Stomach (tissue), 9 donors: Measurements from ENCODE around the gene SLC35F3. TPM values are rescaled to one million over a fixed set of nuclear protein-coding genes. Genes with fewer than 3 reads are reported as not detected.
A peak's percentile ranks its signal among the peaks of the same experiment; 100 is the strongest.

Experiments used
- DNase-seq, 2 donors: peaks; one replicate each; pipeline versions ENCODE4 v3.0.0 to v3.0.0-alpha.2; 2013 to 2019
- H3K27ac ChIP-seq, 5 donors: fragments of 200-600 bp in 4 of 5; sonication (generic) in 4 of 5; one replicate each; pipeline ENCODE4 v1.5.1; 2013 to 2019; ENCODE audit warnings: mild to moderate bottlenecking in 1 of 5, moderate library complexity in 1 of 5
- H3K27me3 ChIP-seq, 3 donors: fragments of 200-600 bp; sonication (generic); one replicate each; pipeline ENCODE4 v1.5.1; 2017 to 2019; ENCODE audit warnings: mixed run types in 1 of 3
- H3K36me3 ChIP-seq, 4 donors: fragments of 200-600 bp; sonication (generic); 1 replicate in 3 of 4; 2 replicates in 1 of 4; pipeline ENCODE4 v1.5.1; 2016 to 2019
- H3K4me1 ChIP-seq, 4 donors: fragments of 200-600 bp; sonication (generic); one replicate each; pipeline ENCODE4 v1.5.1; 2016 to 2019
- H3K4me3 ChIP-seq, 4 donors: fragments of 200-600 bp; sonication (generic) in 3 of 4; one replicate each; pipeline ENCODE4 v1.5.1; 2016 to 2019; ENCODE audit warnings: mild to moderate bottlenecking in 1 of 4
- H3K9me3 ChIP-seq, 4 donors: fragments of 200-600 bp; sonication (generic); one replicate each; pipeline ENCODE4 v1.5.1; 2016 to 2019
- CTCF ChIP-seq, 7 experiments: fragments of 450-650 bp in 4 of 7; fragments of 200-600 bp in 3 of 7; sonication (generic) in 3 of 7; IDR thresholded peaks; one replicate each; pipeline ENCODE4 v1.5.1; 2016 to 2019; ENCODE audit warnings: antibody characterized with exemption in 7 of 7, control low read depth in 2 of 7, mild to moderate bottlenecking in 1 of 7
- EP300 ChIP-seq: sonication (generic); formaldehyde crosslinking; IDR thresholded peaks from one replicate; pipeline ENCODE4 v1.6.1; 2017; ENCODE audit warnings: antibody characterized with exemption
- POLR2A ChIP-seq, 4 donors: fragments of 450-650 bp; IDR thresholded peaks; one replicate each; pipeline ENCODE4 v1.6.1; 2016; ENCODE audit warnings: antibody characterized with exemption in 4 of 4, control low read depth in 2 of 4, mild to moderate bottlenecking in 1 of 4, moderate library complexity in 1 of 4
- POLR2AphosphoS5 ChIP-seq, 3 donors: sonication (generic); formaldehyde crosslinking; IDR thresholded peaks; one replicate each; pipeline ENCODE4 v1.6.1; 2016; ENCODE audit warnings: antibody characterized with exemption in 3 of 3
- WGBS, 5 donors: extraction: QIAGEN DNeasy Blood & Tissue Kit in 3 of 5; methylation state at CpG; one replicate each; pipeline versions ENCODE4 v1.1.5 to v1.1.7; 2013 to 2018; 5-methylcytosine and 5-hydroxymethylcytosine counted together
- intact Hi-C: fragments of 100-400 bp; cut with DNase I; formaldehyde crosslinking; loops from one replicate; pipeline ENCODE4 v1.15.1; 2023; ENCODE audit warnings: low total_unique reads
- polyA plus RNA-seq, 3 donors: library from polyadenylated mRNA; stranded (reverse); fragments of 200-250 nt; gene quantifications; one replicate each; pipeline ENCODE4 v1.2.3, GENCODE V29; 2013
- total RNA-seq, 5 donors: library from RNA; depleted of rRNA; stranded (reverse); fragments of >200 nt; gene quantifications; one replicate each; pipeline versions ENCODE4 v1.1.0 to v1.2.3, GENCODE V29; 2014 to 2016
- donor health status: healthy with polysubstance abuse.
- donor health status: Bipolar disorder and iron deficiency.
- donor health status: healthy.

The SLC35F3 gene
- total and polyA plus RNA-seq, 8 donors: under 0.01 to 1.5 (median 0.59) TPM; not detected in 2

GRCh38 chr1:234261545-234261944 lies 357.1 kb downstream of the SLC35F3 start:
- TF ChIP-seq EP300: no peak
- TF ChIP-seq CTCF (IDR thresholded peaks at IDR 0.05): no peak
- no peak for TF ChIP-seq POLR2AphosphoS5 (IDR thresholded peaks at IDR 0.05)
- no peak for TF ChIP-seq POLR2A (IDR thresholded peaks at IDR 0.05)
- DNase-seq: no peak
- Histone ChIP-seq H3K4me1 (peaks cover 0 to 15% (median 0%) of the 10 kb centered on the region in 4 donors), H3K4me3 (no peak overlapping the region), H3K27me3 (no peaks in the 10 kb centered on the region), H3K36me3 (no peaks in the 10 kb centered on the region), H3K9me3 (peaks cover 0 to 14% (median 8%) of the 10 kb centered on the region in 4 donors), H3K27ac (no peak overlapping the region)
- intact Hi-C loops: no loop called here
- 71 to 86% (median 82%) methylated on average over 5 of the region's 5 CpGs for WGBS, 5 donors

- H3K4me3 ChIP-seq: no peak overlapping the region
- H3K4me1 ChIP-seq: peaks cover 0 to 15% (median 0%) of the 10 kb centered on the region in 4 donors
- no peaks in the 10 kb centered on the region for H3K27me3 ChIP-seq
- DNase-seq: no peak
- TF ChIP-seq EP300 (no peak), CTCF (IDR thresholded peaks at IDR 0.05) (no peak), POLR2A (IDR thresholded peaks at IDR 0.05) (no peak), POLR2AphosphoS5 (IDR thresholded peaks at IDR 0.05) (no peak)
- H3K27ac ChIP-seq: peak overlapping the region in 2 of 5 donors; percentile 41 to 67
- intact Hi-C loops: no loop called here
- H3K9me3 ChIP-seq: peaks cover 0 to 13% (median 8%) of the 10 kb centered on the region in 4 donors
- 34 to 61% (median 47%) methylated on average over 6 of the region's 6 CpGs for WGBS, 5 donors
- H3K36me3 ChIP-seq: no peaks in the 10 kb centered on the region
Measured at GRCh38 chr1:234262007-234262753, 357.7 kb downstream of the SLC35F3 start.

GRCh38 chr1:234262754-234263105 lies 358.3 kb downstream of the SLC35F3 start:
- 12 to 34% (median 24%) methylated on average over 2 of the region's 2 CpGs for WGBS, 5 donors
- Histone ChIP-seq H3K4me3 (no peak overlapping the region), H3K27me3 (no peaks in the 10 kb centered on the region), H3K27ac (peak overlapping the region in 2 of 5 donors; percentile 41 to 67), H3K36me3 (no peaks in the 10 kb centered on the region), H3K9me3 (peaks cover 0 to 8% (median 6%) of the 10 kb centered on the region in 4 donors), H3K4me1 (peaks cover 0 to 15% (median 0%) of the 10 kb centered on the region in 4 donors)
- no peak for TF ChIP-seq EP300
- no peak for TF ChIP-seq POLR2A (IDR thresholded peaks at IDR 0.05)
- no peak for TF ChIP-seq CTCF (IDR thresholded peaks at IDR 0.05)
- TF ChIP-seq POLR2AphosphoS5 (IDR thresholded peaks at IDR 0.05): no peak
- peak in 1 of 2 donors; percentile 60 for DNase-seq
- intact Hi-C loops: no loop called here

- Histone ChIP-seq H3K27ac (no peak overlapping the region), H3K27me3 (no peaks in the 10 kb centered on the region), H3K9me3 (no peaks in the 10 kb centered on the region), H3K36me3 (no peaks in the 10 kb centered on the region), H3K4me1 (peaks cover 0 to 15% (median 0%) of the 10 kb centered on the region in 4 donors), H3K4me3 (no peak overlapping the region)
- intact Hi-C loops: no loop called here
- 86 to 92% (median 90%) methylated on average over 5 of the region's 5 CpGs for WGBS, 5 donors
- DNase-seq: no peak
- no peak for TF ChIP-seq POLR2AphosphoS5 (IDR thresholded peaks at IDR 0.05)
- no peak for TF ChIP-seq EP300
- no peak for TF ChIP-seq POLR2A (IDR thresholded peaks at IDR 0.05)
- TF ChIP-seq CTCF (IDR thresholded peaks at IDR 0.05): no peak
Measured at GRCh38 chr1:234264832-234265231, 360.4 kb downstream of the SLC35F3 start.
